ENCODE results near the gene SOCS6. TPM values are rescaled to one million over a fixed set of nuclear protein-coding genes. Genes with fewer than 3 reads are reported as not detected.

The SOCS6 gene
- total and polyA plus RNA-seq, 2 experiments from 2014 or later = 14.4 to 35.3 TPM

DNA sequence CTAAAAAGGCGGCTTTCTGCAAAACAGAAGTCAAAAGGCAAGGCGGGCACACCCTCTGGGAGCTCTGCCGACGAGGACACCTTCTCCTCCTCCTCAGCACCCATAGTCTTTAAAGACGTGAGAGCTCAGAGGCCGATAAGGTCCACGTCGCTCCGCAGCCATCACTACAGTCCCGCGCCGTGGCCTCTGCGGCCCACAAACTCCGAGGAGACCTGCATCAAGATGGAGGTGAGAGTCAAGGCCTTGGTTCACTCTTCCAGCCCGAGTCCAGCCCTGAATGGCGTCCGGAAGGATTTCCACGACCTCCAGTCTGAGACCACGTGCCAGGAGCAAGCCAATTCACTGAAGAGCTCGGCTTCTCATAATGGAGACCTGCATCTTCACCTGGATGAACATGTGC lies 36.1 kb downstream of the SOCS6 start:
- DNase-seq (ENCODE audit: low spot score) = no peak
- Histone ChIP-seq H3K9me3 (ENCODE audit: low read depth) (no peaks in the 10 kb centered on the region), H3K4me2 (no peak overlapping the region), H3K9me2 (replicated peaks; ENCODE audit: insufficient read depth) (no peaks in the 10 kb centered on the region), H4K20me1 (ENCODE audit: insufficient read depth, poor library complexity, severe bottlenecking) (peaks cover 26% of the 10 kb centered on the region), H3K4me3 (no peak overlapping the region), H3K36me3 (replicated peaks; ENCODE audit: insufficient read depth, low read depth) (no peaks in the 10 kb centered on the region), H3K27ac (no peak overlapping the region), H3K27me3 (no peaks in the 10 kb centered on the region), H3K4me1 (ENCODE audit: insufficient read depth) (peaks cover 4% of the 10 kb centered on the region), H3K79me2 (peaks cover 83% of the 10 kb centered on the region), H2AFZ (no peak overlapping the region)
- no peak for TF ChIP-seq EZH2phosphoT487 (IDR thresholded peaks at IDR 0.05; ENCODE audit: low read depth, severe bottlenecking, unreplicated experiment)
- TF ChIP-seq, protein P1, sequence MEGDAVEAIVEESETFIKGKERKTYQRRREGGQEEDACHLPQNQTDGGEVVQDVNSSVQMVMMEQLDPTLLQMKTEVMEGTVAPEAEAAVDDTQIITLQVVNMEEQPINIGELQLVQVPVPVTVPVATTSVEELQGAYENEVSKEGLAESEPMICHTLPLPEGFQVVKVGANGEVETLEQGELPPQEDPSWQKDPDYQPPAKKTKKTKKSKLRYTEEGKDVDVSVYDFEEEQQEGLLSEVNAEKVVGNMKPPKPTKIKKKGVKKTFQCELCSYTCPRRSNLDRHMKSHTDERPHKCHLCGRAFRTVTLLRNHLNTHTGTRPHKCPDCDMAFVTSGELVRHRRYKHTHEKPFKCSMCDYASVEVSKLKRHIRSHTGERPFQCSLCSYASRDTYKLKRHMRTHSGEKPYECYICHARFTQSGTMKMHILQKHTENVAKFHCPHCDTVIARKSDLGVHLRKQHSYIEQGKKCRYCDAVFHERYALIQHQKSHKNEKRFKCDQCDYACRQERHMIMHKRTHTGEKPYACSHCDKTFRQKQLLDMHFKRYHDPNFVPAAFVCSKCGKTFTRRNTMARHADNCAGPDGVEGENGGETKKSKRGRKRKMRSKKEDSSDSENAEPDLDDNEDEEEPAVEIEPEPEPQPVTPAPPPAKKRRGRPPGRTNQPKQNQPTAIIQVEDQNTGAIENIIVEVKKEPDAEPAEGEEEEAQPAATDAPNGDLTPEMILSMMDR (IDR thresholded peaks at IDR 0.05; ENCODE audit: poor library complexity) = no peak
- no peak for TF ChIP-seq EZH2 (IDR thresholded peaks at IDR 0.05; ENCODE audit: borderline replicate concordance)
- 98% methylated on average over 20 of the region's 20 CpGs for WGBS (ENCODE audit: low lambda C conversion rate, missing lambda C conversion rate)

DNA sequence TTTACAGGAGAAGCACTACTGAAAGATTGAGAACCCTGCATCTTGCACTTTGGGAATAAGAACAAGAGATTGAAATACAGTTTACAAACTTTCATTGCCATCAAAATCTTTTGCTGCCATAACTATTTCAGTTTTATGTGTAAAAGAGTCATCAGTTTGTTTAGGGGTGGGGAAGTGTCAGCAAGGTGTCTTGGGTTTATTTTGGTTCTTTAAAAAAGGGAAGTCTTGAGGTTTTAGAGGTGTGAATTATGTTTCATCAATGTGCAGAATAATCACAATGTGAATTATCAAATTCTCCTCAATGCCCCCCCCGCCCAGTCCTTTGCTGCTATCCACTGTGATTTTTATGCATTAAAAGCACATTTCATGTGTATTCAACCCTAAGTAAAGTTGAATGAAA lies 37.4 kb downstream of the SOCS6 start:
- no peak for TF ChIP-seq EZH2phosphoT487 (IDR thresholded peaks at IDR 0.05; ENCODE audit: low read depth, severe bottlenecking, unreplicated experiment)
- TF ChIP-seq, protein P1 (IDR thresholded peaks at IDR 0.05; ENCODE audit: poor library complexity) = no peak
- TF ChIP-seq EZH2 (IDR thresholded peaks at IDR 0.05; ENCODE audit: borderline replicate concordance) = no peak
- Histone ChIP-seq H3K4me3 (no peak overlapping the region), H3K4me1 (ENCODE audit: insufficient read depth) (peaks cover 4% of the 10 kb centered on the region), H3K27ac (no peak overlapping the region), H3K79me2 (peaks cover 71% of the 10 kb centered on the region), H3K9me3 (ENCODE audit: low read depth) (no peaks in the 10 kb centered on the region), H2AFZ (no peak overlapping the region), H3K36me3 (replicated peaks; ENCODE audit: insufficient read depth, low read depth) (no peaks in the 10 kb centered on the region), H4K20me1 (ENCODE audit: insufficient read depth, poor library complexity, severe bottlenecking) (peaks cover 15% of the 10 kb centered on the region), H3K4me2 (no peak overlapping the region), H3K27me3 (no peaks in the 10 kb centered on the region), H3K9me2 (replicated peaks; ENCODE audit: insufficient read depth) (no peaks in the 10 kb centered on the region)
- no peak for DNase-seq (ENCODE audit: low spot score)
- WGBS (ENCODE audit: low lambda C conversion rate, missing lambda C conversion rate) = 100% methylated on average over 1 of the region's 1 CpG

DNA sequence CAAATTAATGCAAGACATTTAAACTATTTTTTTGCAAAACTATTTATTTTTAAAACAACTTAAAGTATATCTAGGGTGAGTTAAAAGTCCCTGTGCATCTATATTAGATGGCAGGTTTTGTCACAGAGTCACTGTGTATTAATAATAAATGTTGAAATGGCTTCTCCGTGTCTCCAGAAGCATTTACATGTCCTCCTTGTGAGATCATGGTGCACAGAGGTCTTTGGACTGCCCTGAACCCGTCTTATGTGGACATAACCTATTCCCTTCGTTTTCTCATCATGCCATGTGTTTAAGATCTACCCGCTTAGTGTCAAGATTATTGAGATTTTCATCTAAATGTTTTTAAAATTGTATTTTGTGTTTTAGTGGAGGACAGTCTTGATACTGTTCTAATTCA lies 39.3 kb downstream of the SOCS6 start:
- no peak overlapping the region for H3K27ac ChIP-seq
- H3K36me3 ChIP-seq (replicated peaks; ENCODE audit: insufficient read depth, low read depth) = no peaks in the 10 kb centered on the region
- H3K27me3 ChIP-seq = no peaks in the 10 kb centered on the region
- 97% methylated on average over 4 of the region's 4 CpGs for WGBS (ENCODE audit: low lambda C conversion rate, missing lambda C conversion rate)
- no peak overlapping the region for H2AFZ ChIP-seq
- H3K9me3 ChIP-seq (ENCODE audit: low read depth) = no peaks in the 10 kb centered on the region
- no peaks in the 10 kb centered on the region for H3K9me2 ChIP-seq (replicated peaks; ENCODE audit: insufficient read depth)
- no peak overlapping the region for H3K4me2 ChIP-seq
- H3K79me2 ChIP-seq = peaks cover 53% of the 10 kb centered on the region
- no peak overlapping the region for H3K4me3 ChIP-seq
- no peaks in the 10 kb centered on the region for H3K4me1 ChIP-seq (ENCODE audit: insufficient read depth)
- H4K20me1 ChIP-seq (ENCODE audit: insufficient read depth, poor library complexity, severe bottlenecking) = peaks cover 8% of the 10 kb centered on the region
- DNase-seq (ENCODE audit: low spot score) = no peak
- TF ChIP-seq, protein P1 (IDR thresholded peaks at IDR 0.05; ENCODE audit: poor library complexity) = no peak
- no peak for TF ChIP-seq EZH2 (IDR thresholded peaks at IDR 0.05; ENCODE audit: borderline replicate concordance)
- no peak for TF ChIP-seq EZH2phosphoT487 (IDR thresholded peaks at IDR 0.05; ENCODE audit: low read depth, severe bottlenecking, unreplicated experiment)

DNA sequence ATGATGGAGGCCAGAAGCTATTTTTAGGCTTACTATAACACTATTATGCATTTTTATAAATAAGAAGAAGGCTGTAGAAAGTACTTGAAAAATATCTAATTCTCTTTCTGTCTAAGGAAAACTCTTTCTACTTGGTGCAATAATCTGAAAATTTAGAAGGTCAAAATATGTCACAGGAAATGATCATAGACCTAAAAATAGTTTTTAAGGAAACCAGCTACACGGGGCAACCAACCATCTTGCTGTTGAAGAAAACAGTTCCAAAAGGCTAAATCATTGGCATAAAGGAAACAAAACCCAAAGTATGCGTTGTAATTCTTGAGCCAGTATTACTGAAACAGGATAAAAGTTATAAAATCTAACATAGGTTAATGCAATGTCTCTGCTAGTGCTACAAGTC lies 40.2 kb downstream of the SOCS6 start:
- no peak overlapping the region for H3K4me3 ChIP-seq
- no peak overlapping the region for H2AFZ ChIP-seq
- no peaks in the 10 kb centered on the region for H3K9me3 ChIP-seq (ENCODE audit: low read depth)
- TF ChIP-seq EZH2 (IDR thresholded peaks at IDR 0.05; ENCODE audit: borderline replicate concordance) (no peak), EZH2phosphoT487 (IDR thresholded peaks at IDR 0.05; ENCODE audit: low read depth, severe bottlenecking, unreplicated experiment) (no peak)
- TF ChIP-seq, protein P1 (IDR thresholded peaks at IDR 0.05; ENCODE audit: poor library complexity) = no peak
- no peaks in the 10 kb centered on the region for H3K4me1 ChIP-seq (ENCODE audit: insufficient read depth)
- no peaks in the 10 kb centered on the region for H3K27me3 ChIP-seq
- no peak overlapping the region for H3K4me2 ChIP-seq
- H3K9me2 ChIP-seq (replicated peaks; ENCODE audit: insufficient read depth) = no peaks in the 10 kb centered on the region
- 89% methylated on average over 2 of the region's 2 CpGs for WGBS (ENCODE audit: low lambda C conversion rate, missing lambda C conversion rate)
- no peak overlapping the region for H3K27ac ChIP-seq
- H3K79me2 ChIP-seq = peaks cover 44% of the 10 kb centered on the region
- no peaks in the 10 kb centered on the region for H3K36me3 ChIP-seq (replicated peaks; ENCODE audit: insufficient read depth, low read depth)
- no peak for DNase-seq (ENCODE audit: low spot score)
- H4K20me1 ChIP-seq (ENCODE audit: insufficient read depth, poor library complexity, severe bottlenecking) = peaks cover 2% of the 10 kb centered on the region
